HepG2 (cell line): ENCODE data around the gene KBTBD13. TPM values are rescaled to one million over a fixed set of nuclear protein-coding genes. Genes with fewer than 3 reads are reported as not detected.

Source experiments
- CBFB ChIP-seq: sonication (generic); formaldehyde crosslinking; IDR thresholded peaks from 2 replicates; pipeline ENCODE4 v1.4.0; 2020; ENCODE audit warnings: missing genetic modification reagents
- CHD4 ChIP-seq: fragments of 200-600 bp; sonication (generic); IDR thresholded peaks from 2 replicates; pipeline ENCODE4 v1.7.0; 2017; ENCODE audit warnings: mild to moderate bottlenecking, low read length, borderline replicate concordance
- CSRNP2 ChIP-seq: sonication (generic); formaldehyde crosslinking; conservative IDR thresholded peaks from 2 replicates; pipeline ENCODE4 v1.8.0; 2022; ENCODE audit warnings: low read depth, missing genetic modification reagents
- GABPA ChIP-seq, 2 experiments: IDR thresholded peaks; 2 replicates each; pipeline ENCODE4 v1.6.1; 2011 to 2016; ENCODE audit warnings: low read depth in 2 of 2, low read length in 1 of 2, missing biosample characterization in 1 of 2, missing genetic modification characterization in 1 of 2
- GATA4 ChIP-seq: sonication (generic); IDR thresholded peaks from 2 replicates; pipeline ENCODE4 v1.6.1; 2016; ENCODE audit warnings: antibody characterized with exemption, low read depth, borderline replicate concordance
- GMEB2 ChIP-seq: IDR thresholded peaks from 2 replicates; pipeline ENCODE4 v1.6.1; 2016; ENCODE audit warnings: missing biosample characterization, missing genetic modification reagents, low read depth
- IRF1 ChIP-seq: sonication (generic); formaldehyde crosslinking; IDR thresholded peaks from 2 replicates; pipeline ENCODE4 v1.4.0; 2020; ENCODE audit warnings: low read depth, mild to moderate bottlenecking, missing genetic modification reagents
- KLF6 ChIP-seq: IDR thresholded peaks from 2 replicates; pipeline ENCODE4 v1.8.0; 2016; ENCODE audit warnings: missing biosample characterization, missing genetic modification reagents
- NCOR1 ChIP-seq: fragments of 200-600 bp; sonication (generic); IDR thresholded peaks from 2 replicates; pipeline ENCODE4 v1.7.0; 2017; ENCODE audit warnings: antibody characterized with exemption, low read length, borderline replicate concordance
- NPAS2 ChIP-seq: sonication (generic); formaldehyde crosslinking; IDR thresholded peaks from 2 replicates; pipeline ENCODE4 v1.8.0; 2022; ENCODE audit warnings: mild to moderate bottlenecking, missing genetic modification reagents, borderline replicate concordance
- PRMT3 ChIP-seq: sonication (generic); formaldehyde crosslinking; IDR thresholded peaks from 2 replicates; pipeline ENCODE4 v1.8.1; 2022; ENCODE audit warnings: low read depth, mild to moderate bottlenecking, moderate library complexity, missing genetic modification reagents, borderline replicate concordance
- REXO4 ChIP-seq: sonication (generic); formaldehyde crosslinking; IDR thresholded peaks from 2 replicates; pipeline ENCODE4 v1.8.0; 2022; ENCODE audit warnings: missing genetic modification reagents, mild to moderate bottlenecking, borderline replicate concordance
- SIN3B ChIP-seq: fragments of 150-350 bp; IDR thresholded peaks from 2 replicates; pipeline ENCODE4 v1.6.1; 2014; ENCODE audit warnings: low read length
- SMAD3 ChIP-seq: sonication (generic); formaldehyde crosslinking; IDR thresholded peaks from 2 replicates; pipeline ENCODE4 v1.4.0; 2020; ENCODE audit warnings: missing genetic modification reagents
- SP4 ChIP-seq: sonication (generic); formaldehyde crosslinking; IDR thresholded peaks from 2 replicates; pipeline ENCODE4 v1.8.1; 2023; ENCODE audit warnings: mild to moderate bottlenecking, missing genetic modification reagents
- SYNCRIP ChIP-seq: fragments of 200-400 bp; formaldehyde crosslinking; IDR thresholded peaks from 2 replicates; pipeline ENCODE4 v1.6.1; 2018; ENCODE audit warnings: mild to moderate bottlenecking, low read depth, low read length; ENCODE audit not compliant: insufficient read depth
- XBP1 ChIP-seq: sonication (generic); formaldehyde crosslinking; IDR thresholded peaks from 2 replicates; pipeline ENCODE4 v1.5.0; 2020; ENCODE audit warnings: missing genetic modification reagents
- ZFYVE20 ChIP-seq: sonication (generic); formaldehyde crosslinking; IDR thresholded peaks from 2 replicates; pipeline ENCODE4 v1.8.0; 2023; ENCODE audit warnings: low read depth, mild to moderate bottlenecking, moderate library complexity, missing genetic modification reagents, borderline replicate concordance
- ZNF251 ChIP-seq: sonication (generic); formaldehyde crosslinking; IDR thresholded peaks from 2 replicates; pipeline ENCODE4 v1.9.0; 2021; ENCODE audit warnings: mild to moderate bottlenecking, missing genetic modification reagents
- ZNF367 ChIP-seq: sonication (generic); formaldehyde crosslinking; IDR thresholded peaks from 2 replicates; pipeline ENCODE4 v1.4.0; 2020; ENCODE audit warnings: missing genetic modification reagents, borderline replicate concordance
- ZNF550 ChIP-seq: sonication (generic); formaldehyde crosslinking; IDR thresholded peaks from 2 replicates; pipeline ENCODE4 v1.4.0; 2020; ENCODE audit warnings: mild to moderate bottlenecking, missing genetic modification reagents, borderline replicate concordance
- ZNF607 ChIP-seq: sonication (generic); formaldehyde crosslinking; IDR thresholded peaks from 2 replicates; pipeline ENCODE4 v1.5.1; 2020; ENCODE audit warnings: missing genetic modification reagents, mild to moderate bottlenecking, borderline replicate concordance
- ZNF7 ChIP-seq: IDR thresholded peaks from 2 replicates; pipeline ENCODE4 v1.6.1; 2016; ENCODE audit warnings: missing biosample characterization, missing genetic modification reagents
- ZNF800 ChIP-seq: sonication (generic); formaldehyde crosslinking; IDR thresholded peaks from 2 replicates; pipeline ENCODE4 v1.4.0; 2020; ENCODE audit warnings: missing genetic modification reagents
- ZSCAN25 ChIP-seq: sonication (generic); formaldehyde crosslinking; IDR thresholded peaks from 2 replicates; pipeline ENCODE4 v1.8.0; 2022; ENCODE audit warnings: mild to moderate bottlenecking, missing genetic modification reagents
- polyA plus RNA-seq, 8 experiments: library from polyadenylated mRNA; depleted of rRNA in 3 of 8; stranded (reverse) in 7 of 8; unstranded in 1 of 8; fragments of >200 nt; fragmentation: Illumina TruSeq in 4 of 8; extraction: Trizol in 4 of 8; gene quantifications; 2 replicates each; pipeline versions ENCODE4 v1.2.1 to v1.2.3, GENCODE V29; 2011 to 2016; ENCODE audit warnings: low read depth in 4 of 8, missing spikeins in 1 of 8, mixed read lengths in 1 of 8; ENCODE audit not compliant: insufficient read depth in 1 of 8
- total RNA-seq, 5 experiments: library from RNA; depleted of rRNA; stranded (reverse); fragments of >200 nt; fragmentation: Illumina TruSeq; extraction: Trizol; gene quantifications; 2 replicates each; pipeline ENCODE4 v1.2.3, GENCODE V29; 2016; ENCODE audit warnings: low read depth in 1 of 5

The KBTBD13 gene
- total and polyA plus RNA-seq, 2 of the 13 experiments (the other 11 are each of a cell fraction or from before 2014, with no cell fraction given), result not detected

GRCh38 chr15:65056868-65057548, 19.5 kb upstream of the KBTBD13 start (continued):
- TF ChIP-seq ZNF367 (no peak), SIN3B (peak; percentile 84), NPAS2 (no peak), ZSCAN25 (CRISPR knock-in tag) (peak; percentile 63), ZNF550 (CRISPR knock-in tag) (no peak), ZNF251 (CRISPR knock-in tag) (no peak), CBFB (peak; percentile 82), IRF1 (CRISPR knock-in tag) (no peak), ZNF800 (no peak), SYNCRIP (no peak), XBP1 (CRISPR knock-in tag) (no peak), ZNF607 (no peak), CSRNP2 (CRISPR knock-in tag) (no peak), ZNF7 (no peak), KLF6 (CRISPR knock-in tag) (no peak), SP4 (no peak), PRMT3 (CRISPR knock-in tag) (no peak), REXO4 (CRISPR knock-in tag) (no peak), CHD4 (no peak), ZFYVE20 (CRISPR knock-in tag) (no peak), NCOR1 (peak; percentile 74), GMEB2 (no peak), GATA4 (no peak), GABPA (IDR thresholded peaks at IDR 0.05; ENCODE audit: low read depth, low read length) (no peak), GABPA (CRISPR knock-in tag; IDR thresholded peaks at IDR 0.05; ENCODE audit: low read depth) (no peak), SMAD3 (CRISPR knock-in tag) (0 out of 2 replicates have a peak, but pooled peaks have one; percentile 31)
